NCI-H748 treated with DMSO at 0.1 percent for 48 hours (cell line): ENCODE measurements around the gene MAG.

ENCODE experiments used
- DNase-seq: peaks from one replicate; lab custom pipeline; 2025; lab: John Stamatoyannopoulos, UW

MAG gene

GRCh38 chr19:35265126-35265899 is 26.6 kb upstream of the MAG start:
- no peak for DNase-seq

- no peak for DNase-seq
These were observed 26.0 kb upstream of the MAG start for GRCh38 chr19:35265900-35266519.

GRCh38 chr19:35266520-35267352 is 25.2 kb upstream of the MAG start:
- no peak for DNase-seq

GRCh38 chr19:35267353-35267817 is 24.6 kb upstream of the MAG start:
- DNase-seq, result no peak

GRCh38 chr19:35267818-35268535 is 24.0 kb upstream of the MAG start:
- peak; percentile 26 for DNase-seq

- DNase-seq, result peak; percentile 16
These were observed 23.2 kb upstream of the MAG start, which contains the start of gene USF2 for GRCh38 chr19:35268536-35269437. Gene USF2 (plus strand): TSS chr19:35268962. CDS start chr19:35269102, 140 bp downstream.

- peak; percentile 84 for DNase-seq
These were observed 22.4 kb upstream of the MAG start for GRCh38 chr19:35269438-35270117.

- DNase-seq, result no peak
These were observed 21.6 kb upstream of the MAG start for GRCh38 chr19:35270381-35270811.

- DNase-seq, result no peak
These were observed 20.4 kb upstream of the MAG start for GRCh38 chr19:35271546-35271945.

GRCh38 chr19:35272122-35272719 is 19.7 kb upstream of the MAG start:
- DNase-seq, result no peak

GRCh38 chr19:35272954-35273649 is 18.9 kb upstream of the MAG start:
- DNase-seq, result no peak

GRCh38 chr19:35273686-35274259 is 18.2 kb upstream of the MAG start:
- DNase-seq, result no peak

- no peak for DNase-seq
These were observed 17.6 kb upstream of the MAG start for GRCh38 chr19:35274323-35274722.

- no peak for DNase-seq
These were observed 15.2 kb upstream of the MAG start for GRCh38 chr19:35276706-35277281.

- DNase-seq, result no peak
These were observed 13.2 kb upstream of the MAG start for GRCh38 chr19:35278578-35279284.

- DNase-seq, result no peak
These were observed 12.6 kb upstream of the MAG start for GRCh38 chr19:35279374-35279773.

GRCh38 chr19:35279985-35280821 is 11.8 kb upstream of the MAG start:
- DNase-seq, result no peak
